Middle frontal gyrus (tissue), 1 donor: Measurements from ENCODE around the gene KLHL17.
"Not testable (repeated sequence)": the region's sequence is repeated elsewhere in the genome, so short reads cannot be mapped to it uniquely, and the experiment has no call there.

Experiments used
- DNase-seq: peaks from one replicate; pipeline ENCODE4 v3.0.0-alpha.2; 2015; ENCODE audit warnings: low spot score; ENCODE audit errors: extremely low spot score

KLHL17 gene

GRCh38 chr1:998995-999724, 38.8 kb downstream of the KLHL17 start:
- DNase-seq: no peak

- DNase-seq: peak; percentile 62
Observed at GRCh38 chr1:999725-1000356, 39.5 kb downstream of the KLHL17 start, which contains the start of gene HES4. Gene HES4 (minus strand): TSS chr1:1000097. CDS start chr1:999973, 124 bp downstream.

GRCh38 chr1:1000357-1001056, 40.1 kb downstream of the KLHL17 start:
- DNase-seq: no peak

- no peak for DNase-seq
Observed at GRCh38 chr1:1001057-1001783, 40.8 kb downstream of the KLHL17 start.

GRCh38 chr1:1003618-1004419, 43.4 kb downstream of the KLHL17 start:
- no peak for DNase-seq

DNA sequence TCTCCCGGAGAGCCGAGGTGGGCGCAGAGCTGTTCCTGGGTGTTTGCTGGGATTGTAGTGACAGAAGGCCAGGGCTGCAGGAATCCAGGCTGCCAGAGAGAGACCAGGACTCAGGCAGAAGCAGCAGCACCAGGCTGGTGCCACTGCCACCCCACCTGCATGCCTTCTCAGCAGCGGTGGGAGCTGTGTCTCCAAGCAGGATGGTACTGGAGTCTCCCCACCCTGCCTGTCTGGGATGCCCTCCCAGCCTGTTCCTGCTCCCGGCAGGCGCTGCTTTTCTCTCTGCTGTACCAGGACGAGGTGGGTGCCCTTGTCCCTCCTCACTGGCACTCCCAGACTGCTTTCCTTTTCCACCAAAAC, 44.0 kb downstream of the KLHL17 start:
- no peak for DNase-seq

DNA sequence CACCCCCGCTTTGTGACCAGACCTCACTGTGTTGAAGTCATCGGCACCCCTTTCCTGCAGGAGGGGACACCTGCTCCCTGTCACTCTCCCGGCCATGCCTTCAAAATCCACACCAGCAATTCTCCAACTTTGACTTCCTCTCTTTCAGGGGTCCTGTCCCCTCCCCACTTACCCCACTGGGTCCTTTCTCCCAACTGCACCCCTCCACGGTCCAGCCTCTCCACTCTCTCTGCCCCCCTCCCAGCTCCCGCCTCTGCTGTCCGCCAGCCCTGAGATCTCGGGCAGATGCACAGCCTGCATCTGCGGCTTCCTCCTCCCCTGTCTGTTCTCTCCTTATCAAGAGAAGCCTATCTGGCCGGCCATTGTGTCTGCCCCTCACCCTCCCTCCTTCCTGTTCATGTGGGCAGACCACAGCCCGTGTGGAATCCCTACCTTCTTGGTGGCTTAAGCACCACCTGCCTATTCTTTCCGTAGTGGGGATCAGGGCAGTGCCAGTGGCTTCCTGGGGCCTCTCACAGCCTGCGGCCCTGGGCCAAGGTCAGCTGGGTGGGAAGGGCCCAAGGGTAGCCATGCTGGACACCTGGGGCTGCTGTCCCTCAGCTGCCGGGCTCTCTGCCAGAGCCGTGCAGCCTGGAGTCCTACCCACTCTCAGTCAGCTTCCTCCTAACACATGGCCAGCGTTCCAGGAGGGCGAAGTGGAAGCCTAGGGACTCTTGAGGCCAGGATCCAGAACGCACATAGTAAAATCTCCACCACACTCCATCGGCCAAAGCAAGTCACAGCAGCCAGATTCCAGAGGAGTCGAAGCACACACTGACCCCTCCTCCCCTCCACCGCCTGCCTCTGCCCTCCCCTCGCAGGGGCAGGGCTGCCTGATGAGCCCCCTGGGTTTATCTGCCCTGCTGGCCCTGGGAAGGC, 44.7 kb downstream of the KLHL17 start:
- no peak for DNase-seq

GRCh38 chr1:1005774-1006304, 45.5 kb downstream of the KLHL17 start:
- no peak for DNase-seq

GRCh38 chr1:1006305-1007159, 46.1 kb downstream of the KLHL17 start:
- no peak for DNase-seq

DNA sequence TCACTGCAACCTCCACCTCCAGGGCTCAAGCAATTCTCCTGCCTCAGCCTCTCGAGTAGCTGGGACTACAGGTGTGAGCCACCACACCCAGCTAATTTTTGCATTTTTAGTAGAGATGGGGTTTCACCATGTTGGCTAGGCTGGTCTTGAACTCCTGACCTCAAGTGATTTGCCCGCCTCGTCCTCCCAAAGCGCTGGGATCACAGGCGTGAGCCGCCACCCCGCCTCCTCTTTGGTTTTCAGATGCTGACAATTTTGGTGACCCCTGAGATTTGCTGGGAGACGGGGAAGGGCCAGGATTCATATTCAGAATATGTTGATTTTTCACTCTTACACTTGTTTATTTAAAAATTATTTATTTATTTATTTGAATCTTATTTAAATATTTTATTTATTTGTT, 49.7 kb downstream of the KLHL17 start:
- DNase-seq: not testable (repeated sequence)

GRCh38 chr1:1011396-1011949, 51.1 kb downstream of the KLHL17 start:
- no peak for DNase-seq

DNA sequence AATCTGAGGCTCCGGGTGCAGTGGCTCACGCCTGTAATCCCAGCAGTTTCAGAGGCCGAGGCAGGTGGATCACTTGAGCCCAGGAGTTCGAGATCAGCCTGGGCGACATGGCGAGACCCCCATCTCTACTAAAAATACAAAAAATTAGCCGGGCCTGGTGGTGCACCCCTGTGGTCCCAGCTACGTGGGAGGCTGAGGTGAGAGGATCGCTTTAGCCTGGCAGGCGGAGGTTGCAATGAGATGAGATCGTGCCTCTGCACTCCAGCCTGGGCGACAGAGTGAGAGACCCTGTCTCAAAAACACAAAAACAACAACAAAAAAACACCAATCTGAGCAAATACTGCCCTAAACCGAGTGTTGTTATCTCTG, 52.3 kb downstream of the KLHL17 start:
- not testable (repeated sequence) for DNase-seq

GRCh38 chr1:1013105-1013921, 52.9 kb downstream of the KLHL17 start, which contains the start of gene ISG15:
Gene ISG15 (plus strand): TSS chr1:1013497. CDS start chr1:1013574, 77 bp downstream.
- DNase-seq: peak; percentile 70

GRCh38 chr1:1013922-1014648, 53.7 kb downstream of the KLHL17 start:
- no peak for DNase-seq

DNA sequence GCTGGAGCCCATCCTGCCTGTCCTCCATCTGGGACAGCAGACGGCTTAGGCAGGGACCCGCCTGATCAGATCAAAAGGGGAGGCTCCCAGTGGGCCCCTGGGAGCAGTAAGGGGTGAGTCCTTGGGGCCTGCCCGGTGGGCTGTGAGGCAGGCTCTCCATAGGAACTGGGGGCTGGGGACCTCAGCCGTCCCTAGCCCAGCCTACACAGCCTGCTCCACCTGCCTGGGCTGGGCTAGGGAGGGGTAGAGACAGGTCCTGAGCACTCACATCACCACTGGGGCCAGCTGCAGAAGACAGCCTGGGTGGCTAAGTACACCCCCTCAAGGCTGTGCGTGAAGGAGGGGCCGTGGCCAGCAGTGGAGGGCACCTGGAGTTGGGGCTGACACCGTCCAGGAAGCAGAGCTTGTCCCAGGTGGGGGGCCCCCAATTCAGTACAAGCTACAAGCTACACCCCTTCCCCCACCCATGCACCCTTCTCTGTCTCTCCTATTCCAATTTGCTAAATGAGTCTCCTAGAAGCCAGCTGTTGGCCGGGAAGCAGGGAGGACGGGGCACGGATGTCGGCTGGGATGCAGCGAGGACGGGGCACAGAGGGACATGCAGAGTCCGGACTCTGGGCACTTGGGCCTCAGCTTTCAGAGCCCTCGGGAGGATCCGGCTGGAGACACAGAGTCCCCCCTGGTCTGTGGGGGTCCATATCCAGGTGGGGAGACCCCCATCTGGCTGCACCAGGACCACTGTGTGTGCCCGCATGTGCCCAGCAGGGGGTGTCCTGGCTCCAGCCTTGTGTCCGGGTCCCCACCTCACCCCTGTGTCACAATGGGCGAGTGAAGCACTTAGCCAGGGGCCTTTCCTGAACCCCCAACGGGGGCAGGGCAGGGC, 54.7 kb downstream of the KLHL17 start:
- DNase-seq: no peak
